PC-9 (cell line): ENCODE results near the gene PLAU.
A peak's percentile ranks its signal among the peaks of the same experiment; 100 is the strongest.

Experiments used
- EZH2 ChIP-seq: fragments of 200-600 bp; sonication (generic); IDR thresholded peaks from 2 replicates; pipeline ENCODE4 v1.8.0; 2017; ENCODE audit warnings: antibody characterized with exemption, low read depth
- TF ChIP-seq, protein P1 (sequence below): fragments of 200-600 bp; sonication (generic); conservative IDR thresholded peaks from 2 replicates; pipeline ENCODE4 v1.6.1; 2017; ENCODE audit warnings: mixed run types, antibody characterized with exemption, mild to moderate bottlenecking, moderate library complexity

GRCh38 chr10:73879296-73880173 lies 31.4 kb upstream of the PLAU start:
- TF ChIP-seq, protein P1, sequence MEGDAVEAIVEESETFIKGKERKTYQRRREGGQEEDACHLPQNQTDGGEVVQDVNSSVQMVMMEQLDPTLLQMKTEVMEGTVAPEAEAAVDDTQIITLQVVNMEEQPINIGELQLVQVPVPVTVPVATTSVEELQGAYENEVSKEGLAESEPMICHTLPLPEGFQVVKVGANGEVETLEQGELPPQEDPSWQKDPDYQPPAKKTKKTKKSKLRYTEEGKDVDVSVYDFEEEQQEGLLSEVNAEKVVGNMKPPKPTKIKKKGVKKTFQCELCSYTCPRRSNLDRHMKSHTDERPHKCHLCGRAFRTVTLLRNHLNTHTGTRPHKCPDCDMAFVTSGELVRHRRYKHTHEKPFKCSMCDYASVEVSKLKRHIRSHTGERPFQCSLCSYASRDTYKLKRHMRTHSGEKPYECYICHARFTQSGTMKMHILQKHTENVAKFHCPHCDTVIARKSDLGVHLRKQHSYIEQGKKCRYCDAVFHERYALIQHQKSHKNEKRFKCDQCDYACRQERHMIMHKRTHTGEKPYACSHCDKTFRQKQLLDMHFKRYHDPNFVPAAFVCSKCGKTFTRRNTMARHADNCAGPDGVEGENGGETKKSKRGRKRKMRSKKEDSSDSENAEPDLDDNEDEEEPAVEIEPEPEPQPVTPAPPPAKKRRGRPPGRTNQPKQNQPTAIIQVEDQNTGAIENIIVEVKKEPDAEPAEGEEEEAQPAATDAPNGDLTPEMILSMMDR, result peak; percentile 93
- TF ChIP-seq EZH2, result no peak
